Astrocyte (in vitro differentiated cells and primary cell): ENCODE measurements around the gene ABITRAM. TPM values are rescaled to one million over a fixed set of nuclear protein-coding genes. Genes with fewer than 3 reads are reported as not detected.

Source experiments
- DNase-seq: peaks from one replicate; pipeline ENCODE4 v3.0.0-alpha.2; 2010; ENCODE audit warnings: low read depth
- FAIRE-seq: peaks from 2 replicates; lab custom pipeline; 2011; peaks lifted over from hg19 to GRCh38; lab: Jason Lieb, UNC
- H2AFZ ChIP-seq: 2 replicates; pipeline ENCODE4 v1.6.0; 2012; ENCODE audit warnings: low read depth, low read length, inconsistent platforms
- H3K27ac ChIP-seq: 2 replicates; pipeline ENCODE4 v1.5.1; 2011; ENCODE audit warnings: low read depth, low read length, inconsistent platforms
- H3K27me3 ChIP-seq: 2 replicates; pipeline ENCODE4 v1.6.0; 2011; ENCODE audit warnings: low read length, inconsistent platforms; ENCODE audit not compliant: insufficient read depth
- H3K36me3 ChIP-seq: 2 replicates; pipeline ENCODE4 v1.5.1; 2011; ENCODE audit warnings: low read length, inconsistent platforms; ENCODE audit not compliant: insufficient read depth
- H3K4me1 ChIP-seq: 2 replicates; pipeline ENCODE4 v1.5.1; 2011; ENCODE audit warnings: low read length, inconsistent platforms; ENCODE audit not compliant: insufficient read depth
- H3K4me2 ChIP-seq: 2 replicates; pipeline ENCODE4 v1.6.0; 2012; ENCODE audit warnings: low read length, inconsistent platforms
- H3K4me3 ChIP-seq: 2 replicates; pipeline ENCODE4 v1.5.1; 2011; ENCODE audit warnings: low read depth, mild to moderate bottlenecking, low read length, inconsistent platforms; ENCODE audit not compliant: insufficient read depth
- H3K79me2 ChIP-seq: 2 replicates; pipeline ENCODE4 v1.6.0; 2012; ENCODE audit warnings: mild to moderate bottlenecking, low read length, inconsistent platforms; ENCODE audit not compliant: insufficient read depth
- H3K9ac ChIP-seq: 2 replicates; pipeline ENCODE4 v1.6.0; 2012; ENCODE audit warnings: mild to moderate bottlenecking, low read length, inconsistent platforms
- H3K9me3 ChIP-seq: 2 replicates; pipeline ENCODE4 v1.5.1; 2012; ENCODE audit warnings: low read depth, mild to moderate bottlenecking, low read length, inconsistent platforms; ENCODE audit not compliant: insufficient read depth
- H4K20me1 ChIP-seq: 2 replicates; pipeline ENCODE4 v1.6.0; 2012; ENCODE audit warnings: low read length, inconsistent platforms; ENCODE audit not compliant: insufficient read depth
- H3K27ac Mint-ChIP-seq: one replicate; pipeline ENCODE4 v1.8.0; 2021; ENCODE audit warnings: mild to moderate bottlenecking, mixed read lengths; ENCODE audit not compliant: unreplicated experiment
- H3K27me3 Mint-ChIP-seq: one replicate; pipeline ENCODE4 v1.8.0; 2021; ENCODE audit warnings: low read depth, mixed read lengths; ENCODE audit not compliant: unreplicated experiment
- H3K36me3 Mint-ChIP-seq: one replicate; pipeline ENCODE4 v1.8.0; 2021; ENCODE audit warnings: low read depth, mixed read lengths; ENCODE audit not compliant: unreplicated experiment
- H3K4me1 Mint-ChIP-seq: one replicate; pipeline ENCODE4 v1.8.0; 2021; ENCODE audit warnings: low read depth, mixed read lengths; ENCODE audit not compliant: unreplicated experiment
- H3K4me3 Mint-ChIP-seq: one replicate; pipeline ENCODE4 v1.8.0; 2021; ENCODE audit warnings: mild to moderate bottlenecking, moderate library complexity, mixed read lengths; ENCODE audit not compliant: unreplicated experiment
- H3K9me3 Mint-ChIP-seq: one replicate; pipeline ENCODE4 v1.8.0; 2021; ENCODE audit warnings: mild to moderate bottlenecking, mixed read lengths; ENCODE audit not compliant: unreplicated experiment
- CTCF ChIP-seq: IDR thresholded peaks from 2 replicates; pipeline ENCODE4 v1.5.1; 2011; ENCODE audit warnings: low read depth, mild to moderate bottlenecking, inconsistent platforms, low read length, moderate library complexity; ENCODE audit not compliant: insufficient read depth
- EZH2 ChIP-seq: IDR thresholded peaks from 2 replicates; pipeline ENCODE4 v1.6.1; 2012; ENCODE audit warnings: mild to moderate bottlenecking, low read length, inconsistent platforms; ENCODE audit not compliant: insufficient read depth
- total RNA-seq: library from RNA; stranded (reverse); gene quantifications from 2 replicates; pipeline ENCODE4 v1.2.1, GENCODE V29; 2021

Gene ABITRAM
- total RNA-seq, 1 donor from 2014 or later = 16.3 TPM

GRCh38 chr9:108921200-108921599 lies 13.0 kb upstream of the ABITRAM start:
- Mint-ChIP-seq H3K36me3 (peaks cover 17% of the 10 kb centered on the region), H3K9me3 (no peaks in the 10 kb centered on the region), H3K27me3 (no peaks in the 10 kb centered on the region), H3K4me3 (no peak overlapping the region), H3K4me1 (no peaks in the 10 kb centered on the region), H3K27ac (no peak overlapping the region)
- FAIRE-seq (no peak), DNase-seq (no peak)
- Histone ChIP-seq H4K20me1 (no peaks in the 10 kb centered on the region), H3K4me3 (no peak overlapping the region), H3K9ac (no peak overlapping the region), H3K36me3 (peaks cover 38% of the 10 kb centered on the region), H2AFZ (no peak overlapping the region), H3K9me3 (no peaks in the 10 kb centered on the region), H3K4me2 (no peak overlapping the region), H3K27ac (no peak overlapping the region), H3K4me1 (no peaks in the 10 kb centered on the region), H3K27me3 (no peaks in the 10 kb centered on the region), H3K79me2 (no peaks in the 10 kb centered on the region)
- no peak for TF ChIP-seq CTCF
- TF ChIP-seq EZH2 = no peak

GRCh38 chr9:108924466-108924865 lies 9.7 kb upstream of the ABITRAM start:
- Histone ChIP-seq H3K79me2 (no peaks in the 10 kb centered on the region), H2AFZ (no peak overlapping the region), H3K27me3 (no peaks in the 10 kb centered on the region), H3K9ac (no peak overlapping the region), H4K20me1 (no peaks in the 10 kb centered on the region), H3K27ac (no peak overlapping the region), H3K4me2 (no peak overlapping the region), H3K4me3 (no peak overlapping the region), H3K36me3 (peaks cover 35% of the 10 kb centered on the region), H3K4me1 (no peaks in the 10 kb centered on the region), H3K9me3 (no peaks in the 10 kb centered on the region)
- H3K4me1 Mint-ChIP-seq = no peaks in the 10 kb centered on the region
- H3K27ac Mint-ChIP-seq = no peak overlapping the region
- FAIRE-seq (no peak), DNase-seq (no peak)
- no peaks in the 10 kb centered on the region for H3K9me3 Mint-ChIP-seq
- H3K27me3 Mint-ChIP-seq = no peaks in the 10 kb centered on the region
- no peak overlapping the region for H3K4me3 Mint-ChIP-seq
- H3K36me3 Mint-ChIP-seq = peaks cover 18% of the 10 kb centered on the region
- TF ChIP-seq EZH2 = no peak
- no peak for TF ChIP-seq CTCF

- Histone ChIP-seq H3K4me1 (peaks cover 5% of the 10 kb centered on the region), H3K27me3 (no peaks in the 10 kb centered on the region), H3K4me3 (no peak overlapping the region), H3K4me2 (no peak overlapping the region), H3K9ac (no peak overlapping the region), H3K36me3 (peaks cover 23% of the 10 kb centered on the region), H3K79me2 (peaks cover 19% of the 10 kb centered on the region), H3K27ac (no peak overlapping the region), H4K20me1 (no peaks in the 10 kb centered on the region), H3K9me3 (no peaks in the 10 kb centered on the region), H2AFZ (no peak overlapping the region)
- DNase-seq (no peak), FAIRE-seq (no peak)
- H3K4me3 Mint-ChIP-seq = no peak overlapping the region
- H3K9me3 Mint-ChIP-seq = no peaks in the 10 kb centered on the region
- H3K36me3 Mint-ChIP-seq = peaks cover 17% of the 10 kb centered on the region
- no peak overlapping the region for H3K27ac Mint-ChIP-seq
- H3K27me3 Mint-ChIP-seq = no peaks in the 10 kb centered on the region
- H3K4me1 Mint-ChIP-seq = peaks cover 4% of the 10 kb centered on the region
- no peak for TF ChIP-seq CTCF
- TF ChIP-seq EZH2 = no peak
Observed at GRCh38 chr9:108928386-108928785, 5.8 kb upstream of the ABITRAM start.
